Measurements from ENCODE around the gene MZT2A. TPM values are rescaled to one million over a fixed set of nuclear protein-coding genes. Genes with fewer than 3 reads are reported as not detected.
"Not testable (repeated sequence)": the region's sequence is repeated elsewhere in the genome, so short reads cannot be mapped to it uniquely, and the experiment has no call there.

MZT2A gene
- total RNA-seq, 5 donors from 2014 or later (not counting 1 experiment from before 2014, with no cell fraction given) = 70.1 to 215 (median 89.1) TPM

DNA sequence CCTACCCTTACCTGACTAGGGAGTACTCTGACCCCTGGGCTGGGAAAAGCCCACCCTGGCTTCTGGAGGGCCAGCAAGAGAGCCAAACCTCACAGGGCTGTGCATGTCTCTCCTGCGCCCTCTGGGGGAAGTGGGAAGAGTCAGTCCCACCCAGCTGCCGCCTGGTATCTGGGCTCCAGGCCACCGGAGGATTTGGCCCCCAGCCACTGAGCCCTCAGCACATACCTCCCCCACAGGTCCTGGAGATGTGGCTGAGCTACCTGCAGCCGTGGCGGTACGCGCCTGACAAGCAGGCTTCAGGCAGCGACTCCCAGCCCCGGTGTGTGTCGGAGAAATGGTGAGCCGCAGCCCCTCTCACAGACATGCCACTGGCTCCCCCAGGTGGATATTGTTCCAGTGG is 24.4 kb upstream of the MZT2A start:
- H3K27ac Mint-ChIP-seq; H3K9me3 ChIP-seq; H3K9me3 Mint-ChIP-seq; H3K27me3 ChIP-seq (replicated peaks in 1 of 2; ENCODE audit: control insufficient read depth in 2 of 2, extremely low read depth in 1 of 2, insufficient read depth in 2 of 2, low read length in 1 of 2); H3K4me3 ChIP-seq (ENCODE audit: control insufficient read depth in 1 of 2, extremely low read depth in 1 of 2, low read length in 1 of 2); DNase-seq; H3K27me3 Mint-ChIP-seq; CTCF ChIA-PET; H3K4me1 Mint-ChIP-seq; H3K27ac ChIP-seq (ENCODE audit: low read length); POLR2A ChIA-PET; H3K4me3 Mint-ChIP-seq; ATAC-seq (replicated peaks in 1 of 4); H3K4me1 ChIP-seq (ENCODE audit: control insufficient read depth in 1 of 2, extremely low read depth in 1 of 2, insufficient read depth in 2 of 2, low read length in 2 of 2): not testable (repeated sequence)
- H3K36me3 ChIP-seq (ENCODE audit: control insufficient read depth in 2 of 2, extremely low read depth in 1 of 2, insufficient read depth in 1 of 2, low read length in 1 of 2) = peaks cover 7 to 17% of the 10 kb centered on the region in 2 donors
- peaks cover 12% of the 10 kb centered on the region for H3K36me3 Mint-ChIP-seq
- 79% methylated on average over 6 of the region's 11 CpGs for WGBS (ENCODE audit: insufficient coverage)

- peaks cover 0 to 5% of the 10 kb centered on the region in 2 experiments for H3K4me1 ChIP-seq (ENCODE audit: control insufficient read depth in 1 of 2, extremely low read depth in 1 of 2, insufficient read depth in 2 of 2, low read length in 2 of 2)
- ChIA-PET CTCF (no interaction called here), POLR2A (no interaction called here)
- WGBS (ENCODE audit: insufficient coverage) = 98% methylated on average over 5 of the region's 10 CpGs
- no peaks in the 10 kb centered on the region for H3K9me3 Mint-ChIP-seq
- no peak overlapping the region for H3K27ac Mint-ChIP-seq
- H3K36me3 Mint-ChIP-seq = peaks cover 12% of the 10 kb centered on the region
- no peak for ATAC-seq (replicated peaks in 1 of 4)
- no peak for DNase-seq
- H3K9me3 ChIP-seq = no peaks in the 10 kb centered on the region
- peaks cover 0 to 6% (median 0%) of the 10 kb centered on the region in 3 donors for H3K4me1 Mint-ChIP-seq
- H3K27me3 ChIP-seq (replicated peaks in 1 of 2; ENCODE audit: control insufficient read depth in 2 of 2, extremely low read depth in 1 of 2, insufficient read depth in 2 of 2, low read length in 1 of 2) = no peaks in the 10 kb centered on the region
- H3K4me3 Mint-ChIP-seq = no peak overlapping the region
- no peak overlapping the region for H3K27ac ChIP-seq (ENCODE audit: low read length)
- no peaks in the 10 kb centered on the region for H3K27me3 Mint-ChIP-seq
- peaks cover 4 to 17% of the 10 kb centered on the region in 2 donors for H3K36me3 ChIP-seq (ENCODE audit: control insufficient read depth in 2 of 2, extremely low read depth in 1 of 2, insufficient read depth in 1 of 2, low read length in 1 of 2)
- H3K4me3 ChIP-seq (ENCODE audit: control insufficient read depth in 1 of 2, extremely low read depth in 1 of 2, low read length in 1 of 2) = no peak overlapping the region
Observed at GRCh38 chr2:131516011-131516410, 23.8 kb upstream of the MZT2A start.

DNA sequence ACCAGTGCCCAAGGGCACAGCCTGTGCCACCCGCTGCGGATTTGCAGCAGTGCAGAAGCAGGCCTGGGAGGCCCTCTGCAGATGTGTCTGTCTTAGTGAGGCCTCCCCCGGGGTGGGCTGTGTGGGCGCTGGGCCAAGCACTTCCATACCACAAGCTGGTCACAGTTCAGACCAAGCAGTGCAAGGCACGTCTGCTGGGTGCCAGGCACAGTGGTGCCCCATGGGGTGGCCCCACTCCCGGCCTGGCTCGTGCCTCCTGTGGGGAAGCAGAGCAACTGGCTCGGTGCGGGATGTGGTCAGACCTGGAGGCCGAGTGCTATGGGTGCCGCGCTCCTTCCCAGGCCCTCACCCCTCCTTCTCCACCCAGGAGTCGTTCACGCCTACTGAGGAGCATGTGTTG is 23.0 kb upstream of the MZT2A start:
- H3K9me3 Mint-ChIP-seq; DNase-seq; ATAC-seq (replicated peaks in 1 of 4); H3K4me1 ChIP-seq (ENCODE audit: control insufficient read depth in 1 of 2, extremely low read depth in 1 of 2, insufficient read depth in 2 of 2, low read length in 2 of 2); POLR2A ChIA-PET; H3K27ac Mint-ChIP-seq; CTCF ChIA-PET; H3K27me3 ChIP-seq (replicated peaks in 1 of 2; ENCODE audit: control insufficient read depth in 2 of 2, extremely low read depth in 1 of 2, insufficient read depth in 2 of 2, low read length in 1 of 2); H3K9me3 ChIP-seq; H3K27ac ChIP-seq (ENCODE audit: low read length); H3K4me1 Mint-ChIP-seq; H3K27me3 Mint-ChIP-seq; H3K4me3 ChIP-seq (ENCODE audit: control insufficient read depth in 1 of 2, extremely low read depth in 1 of 2, low read length in 1 of 2); H3K4me3 Mint-ChIP-seq: not testable (repeated sequence)
- 73% methylated on average over 4 of the region's 14 CpGs for WGBS (ENCODE audit: insufficient coverage)
- H3K36me3 ChIP-seq (ENCODE audit: control insufficient read depth in 2 of 2, extremely low read depth in 1 of 2, insufficient read depth in 1 of 2, low read length in 1 of 2) = peaks cover 4 to 17% of the 10 kb centered on the region in 2 donors
- peaks cover 12% of the 10 kb centered on the region for H3K36me3 Mint-ChIP-seq

DNA sequence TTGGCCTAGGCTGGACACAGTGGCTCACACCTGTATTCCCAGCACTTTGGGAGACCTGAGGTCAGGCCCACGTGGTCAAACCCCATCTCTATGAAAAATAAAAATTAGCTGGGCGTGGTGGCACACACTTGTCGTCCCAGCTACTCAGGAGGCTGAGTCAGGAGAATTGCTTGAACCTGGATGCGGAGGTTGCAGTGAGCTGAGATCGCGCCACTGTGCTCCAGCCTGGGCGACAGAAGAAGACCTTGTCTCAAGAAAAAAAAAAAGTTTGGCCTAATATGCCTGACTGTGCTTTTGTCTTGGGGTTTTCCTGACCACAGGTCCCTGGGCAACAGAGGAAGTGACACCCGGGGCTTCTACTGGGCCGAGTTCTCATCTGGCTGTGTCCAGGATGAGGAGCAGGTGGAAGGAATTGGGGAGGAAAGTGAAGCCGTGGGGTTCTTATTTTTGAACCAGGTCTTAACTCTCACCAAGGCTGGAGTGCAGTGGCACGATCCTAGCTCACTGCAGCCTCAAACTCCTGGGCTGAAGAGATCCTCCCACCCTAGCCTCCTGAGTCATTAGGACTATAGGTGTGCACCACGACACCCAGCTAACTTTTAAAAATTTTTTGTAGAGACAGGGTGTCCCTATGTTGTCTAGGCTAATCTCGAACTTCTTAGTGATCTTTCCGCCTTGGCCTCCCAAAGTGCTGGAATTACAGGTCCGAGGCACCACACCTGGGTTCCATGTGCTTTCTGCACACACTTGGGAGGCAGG is 22.4 kb upstream of the MZT2A start:
- H3K9me3 Mint-ChIP-seq; DNase-seq; POLR2A ChIA-PET; H3K27ac ChIP-seq (ENCODE audit: low read length); H3K9me3 ChIP-seq; H3K4me1 Mint-ChIP-seq; H3K27ac Mint-ChIP-seq; H3K27me3 ChIP-seq (replicated peaks in 1 of 2; ENCODE audit: control insufficient read depth in 2 of 2, extremely low read depth in 1 of 2, insufficient read depth in 2 of 2, low read length in 1 of 2); H3K4me3 ChIP-seq (ENCODE audit: control insufficient read depth in 1 of 2, extremely low read depth in 1 of 2, low read length in 1 of 2); H3K27me3 Mint-ChIP-seq; ATAC-seq (replicated peaks in 1 of 4); CTCF ChIA-PET; H3K4me3 Mint-ChIP-seq; H3K4me1 ChIP-seq (ENCODE audit: control insufficient read depth in 1 of 2, extremely low read depth in 1 of 2, insufficient read depth in 2 of 2, low read length in 2 of 2): not testable (repeated sequence)
- peaks cover under 1 to 21% of the 10 kb centered on the region in 2 donors for H3K36me3 ChIP-seq (ENCODE audit: control insufficient read depth in 2 of 2, extremely low read depth in 1 of 2, insufficient read depth in 1 of 2, low read length in 1 of 2)
- peaks cover 15% of the 10 kb centered on the region for H3K36me3 Mint-ChIP-seq
- 77% methylated on average over 7 of the region's 15 CpGs for WGBS (ENCODE audit: insufficient coverage)

- DNase-seq; POLR2A ChIA-PET; ATAC-seq (replicated peaks in 1 of 4); H3K9me3 ChIP-seq; H3K27ac ChIP-seq (ENCODE audit: low read length); H3K27me3 Mint-ChIP-seq; H3K27me3 ChIP-seq (replicated peaks in 1 of 2; ENCODE audit: control insufficient read depth in 2 of 2, extremely low read depth in 1 of 2, insufficient read depth in 2 of 2, low read length in 1 of 2); H3K4me1 Mint-ChIP-seq; H3K27ac Mint-ChIP-seq; H3K4me3 ChIP-seq (ENCODE audit: control insufficient read depth in 1 of 2, extremely low read depth in 1 of 2, low read length in 1 of 2); H3K4me1 ChIP-seq (ENCODE audit: control insufficient read depth in 1 of 2, extremely low read depth in 1 of 2, insufficient read depth in 2 of 2, low read length in 2 of 2); H3K4me3 Mint-ChIP-seq; H3K9me3 Mint-ChIP-seq; CTCF ChIA-PET: not testable (repeated sequence)
- H3K36me3 ChIP-seq (ENCODE audit: control insufficient read depth in 2 of 2, extremely low read depth in 1 of 2, insufficient read depth in 1 of 2, low read length in 1 of 2) = peaks cover 5 to 34% of the 10 kb centered on the region in 2 donors
- 82% methylated on average over 8 of the region's 17 CpGs for WGBS (ENCODE audit: insufficient coverage)
- H3K36me3 Mint-ChIP-seq = peaks cover 23% of the 10 kb centered on the region
Observed at GRCh38 chr2:131511969-131512870, 20.0 kb upstream of the MZT2A start.

DNA sequence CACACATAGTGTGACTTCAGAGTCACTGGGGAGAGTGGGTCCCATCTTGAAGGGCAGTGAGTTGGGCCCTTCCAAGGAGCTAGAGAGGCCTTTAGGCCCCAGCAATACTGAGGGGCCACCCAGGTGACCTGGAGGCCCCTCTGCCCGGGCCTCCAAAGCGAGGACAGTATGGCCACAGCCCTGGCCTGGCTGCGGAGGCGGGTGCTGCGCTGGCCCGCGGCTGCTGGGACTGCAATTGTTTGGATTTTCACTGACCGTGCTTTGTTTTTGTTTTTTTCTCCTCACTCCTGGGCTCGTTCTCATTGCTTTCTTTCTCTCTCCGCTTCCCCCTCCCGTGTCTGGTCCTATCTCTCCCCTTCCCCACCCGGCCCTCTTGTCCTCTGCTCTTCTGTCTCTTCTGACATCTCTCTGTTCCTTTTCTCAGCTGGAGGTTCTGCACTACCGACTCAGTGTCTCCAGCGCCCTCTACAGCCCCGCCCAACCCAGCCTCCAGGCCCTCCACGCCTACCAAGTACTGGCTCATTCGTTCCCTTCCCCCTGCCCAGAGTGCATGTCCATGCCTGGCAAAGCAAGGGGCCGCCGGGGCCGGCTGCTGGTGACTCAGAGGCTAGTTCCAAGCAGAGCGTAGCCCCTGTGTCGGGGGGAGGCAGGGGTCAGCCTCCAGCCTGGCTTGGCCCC is 19.2 kb upstream of the MZT2A start:
- peaks cover 21% of the 10 kb centered on the region for H3K36me3 Mint-ChIP-seq
- H3K27me3 ChIP-seq (replicated peaks in 1 of 2; ENCODE audit: control insufficient read depth in 2 of 2, extremely low read depth in 1 of 2, insufficient read depth in 2 of 2, low read length in 1 of 2); CTCF ChIA-PET; H3K27ac Mint-ChIP-seq; H3K9me3 ChIP-seq; H3K4me3 ChIP-seq (ENCODE audit: control insufficient read depth in 1 of 2, extremely low read depth in 1 of 2, low read length in 1 of 2); H3K4me1 Mint-ChIP-seq; H3K27ac ChIP-seq (ENCODE audit: low read length); H3K4me3 Mint-ChIP-seq; POLR2A ChIA-PET; H3K4me1 ChIP-seq (ENCODE audit: control insufficient read depth in 1 of 2, extremely low read depth in 1 of 2, insufficient read depth in 2 of 2, low read length in 2 of 2); ATAC-seq (replicated peaks in 1 of 4); H3K27me3 Mint-ChIP-seq; DNase-seq; H3K9me3 Mint-ChIP-seq: not testable (repeated sequence)
- peaks cover 5 to 37% of the 10 kb centered on the region in 2 donors for H3K36me3 ChIP-seq (ENCODE audit: control insufficient read depth in 2 of 2, extremely low read depth in 1 of 2, insufficient read depth in 1 of 2, low read length in 1 of 2)
- 91% methylated on average over 15 of the region's 22 CpGs for WGBS (ENCODE audit: insufficient coverage)
